ENCODE data around the gene RPS5.
"Not testable (repeated sequence)": the region's sequence is repeated elsewhere in the genome, so short reads cannot be mapped to it uniquely, and the experiment has no call there.

RPS5 gene

GRCh38 chr19:58398545-58398944, 11.5 kb downstream of the RPS5 start:
- TF ChIP-seq ZNF274 (IDR thresholded peaks at IDR 0.05; ENCODE audit: low read depth, low read length): no peak
- no peak overlapping the region for H3K4me3 ChIP-seq (ENCODE audit: low read length)

DNA sequence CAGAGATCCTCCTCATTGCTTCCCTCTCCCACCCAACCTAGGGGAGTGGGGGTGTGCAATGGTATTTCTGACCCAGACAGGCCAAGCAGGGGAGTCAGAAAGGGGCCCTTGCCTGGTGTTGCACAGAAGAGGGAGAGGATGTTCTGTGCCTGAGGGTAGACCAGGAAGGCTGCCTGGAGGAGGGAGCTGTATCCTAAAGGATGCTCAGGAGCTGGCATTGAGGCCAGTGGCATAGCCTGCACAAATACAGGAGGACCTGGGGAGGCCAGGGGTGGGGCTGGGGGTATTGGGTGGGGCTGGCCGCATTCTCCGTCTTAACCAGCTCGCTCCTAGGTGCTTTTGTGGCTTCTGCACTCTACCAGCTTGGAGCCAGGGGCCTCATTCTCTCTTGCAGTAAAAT, 12.8 kb downstream of the RPS5 start:
- no peak overlapping the region for H3K4me3 ChIP-seq (ENCODE audit: low read length)
- no peak for TF ChIP-seq ZNF274 (IDR thresholded peaks at IDR 0.05; ENCODE audit: low read depth, low read length)

GRCh38 chr19:58400316-58400915, 13.3 kb downstream of the RPS5 start:
- no peak for TF ChIP-seq ZNF274 (IDR thresholded peaks at IDR 0.05; ENCODE audit: low read depth, low read length)
- peak overlapping the region; percentile 48; the same call in 1 of the 2 replicates for H3K4me3 ChIP-seq (ENCODE audit: low read length)

DNA sequence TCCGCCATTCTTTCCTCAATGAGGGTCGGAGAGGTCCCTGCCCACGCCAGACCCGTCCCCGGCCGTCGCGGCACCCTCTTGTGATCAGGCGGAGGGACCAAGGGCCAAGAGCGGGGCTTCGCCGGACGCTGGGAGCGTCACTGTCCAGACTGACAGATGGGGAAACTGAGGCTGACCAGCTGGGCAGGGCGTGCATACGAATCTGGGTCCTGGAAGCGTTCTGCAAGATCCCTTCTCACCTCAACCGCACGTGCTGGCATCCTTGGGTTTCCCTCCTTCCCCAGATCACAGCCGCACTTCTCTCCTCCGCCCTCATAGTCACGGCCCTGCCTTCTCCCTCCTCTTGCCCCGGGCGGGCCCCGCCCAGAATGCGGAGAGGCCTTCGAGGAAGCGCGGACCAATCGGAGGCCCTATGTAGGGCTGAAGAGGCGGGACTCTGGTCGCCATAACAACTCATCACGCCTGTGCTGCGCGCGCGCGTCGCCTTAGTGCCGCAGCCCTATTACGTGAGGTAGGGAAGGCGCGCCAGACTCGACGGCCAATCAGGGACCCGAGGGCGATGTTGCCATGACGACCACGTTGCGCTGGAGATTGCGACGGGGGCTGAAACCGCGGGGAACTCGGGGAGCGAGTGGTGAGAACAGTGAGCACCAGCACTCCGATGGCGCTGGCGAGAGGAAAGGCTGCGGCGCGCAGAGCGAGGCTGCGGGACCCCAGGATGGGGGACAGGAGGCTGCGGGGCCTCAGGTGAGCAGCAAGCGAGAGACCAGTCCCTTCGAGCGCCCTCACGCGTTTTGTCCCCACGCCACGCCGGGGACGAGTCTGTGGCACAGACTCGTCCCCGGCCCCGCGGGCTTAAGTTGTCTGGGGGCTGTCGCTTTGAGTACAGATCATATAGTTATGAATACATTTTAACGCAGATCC, 14.1 kb downstream of the RPS5 start:
- no peak for TF ChIP-seq ZNF274 (IDR thresholded peaks at IDR 0.05; ENCODE audit: low read depth, low read length)
- H3K4me3 ChIP-seq (ENCODE audit: low read length): peak overlapping the region; percentile 65

DNA sequence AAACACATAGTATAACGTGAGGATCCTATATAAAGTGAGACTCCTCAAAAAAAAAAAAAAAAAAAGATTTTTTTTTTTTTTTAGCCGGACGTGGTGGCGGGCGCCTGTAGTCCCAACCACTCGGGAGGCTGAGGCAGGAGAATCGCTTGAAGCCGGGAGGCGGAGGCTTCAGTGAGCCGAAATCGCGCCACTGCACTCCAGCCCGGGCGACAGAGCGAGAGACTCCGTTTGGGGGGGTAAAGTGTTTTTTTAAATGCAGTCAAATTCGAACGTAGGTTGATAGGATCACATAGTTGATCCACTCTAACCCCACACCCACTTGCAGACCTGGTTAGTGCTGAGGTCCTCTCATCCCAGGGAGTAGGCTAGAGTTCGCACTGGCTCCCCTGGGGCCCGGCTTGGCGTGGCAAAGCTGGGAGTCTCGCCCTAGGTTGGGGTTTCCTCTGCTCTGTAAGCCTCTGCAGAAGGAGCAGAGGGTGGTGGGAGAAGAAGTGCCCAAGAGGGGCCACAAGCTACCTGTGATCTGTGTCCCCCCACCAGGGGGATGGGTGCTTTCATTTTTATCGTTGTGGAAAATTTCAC, 14.9 kb downstream of the RPS5 start:
- peak overlapping the region; percentile 65 for H3K4me3 ChIP-seq (ENCODE audit: low read length)
- TF ChIP-seq ZNF274 (IDR thresholded peaks at IDR 0.05; ENCODE audit: low read depth, low read length): no peak

- not testable (repeated sequence) for H3K4me3 ChIP-seq (ENCODE audit: low read length)
Observed at GRCh38 chr19:58403920-58404478, 16.9 kb downstream of the RPS5 start.

DNA sequence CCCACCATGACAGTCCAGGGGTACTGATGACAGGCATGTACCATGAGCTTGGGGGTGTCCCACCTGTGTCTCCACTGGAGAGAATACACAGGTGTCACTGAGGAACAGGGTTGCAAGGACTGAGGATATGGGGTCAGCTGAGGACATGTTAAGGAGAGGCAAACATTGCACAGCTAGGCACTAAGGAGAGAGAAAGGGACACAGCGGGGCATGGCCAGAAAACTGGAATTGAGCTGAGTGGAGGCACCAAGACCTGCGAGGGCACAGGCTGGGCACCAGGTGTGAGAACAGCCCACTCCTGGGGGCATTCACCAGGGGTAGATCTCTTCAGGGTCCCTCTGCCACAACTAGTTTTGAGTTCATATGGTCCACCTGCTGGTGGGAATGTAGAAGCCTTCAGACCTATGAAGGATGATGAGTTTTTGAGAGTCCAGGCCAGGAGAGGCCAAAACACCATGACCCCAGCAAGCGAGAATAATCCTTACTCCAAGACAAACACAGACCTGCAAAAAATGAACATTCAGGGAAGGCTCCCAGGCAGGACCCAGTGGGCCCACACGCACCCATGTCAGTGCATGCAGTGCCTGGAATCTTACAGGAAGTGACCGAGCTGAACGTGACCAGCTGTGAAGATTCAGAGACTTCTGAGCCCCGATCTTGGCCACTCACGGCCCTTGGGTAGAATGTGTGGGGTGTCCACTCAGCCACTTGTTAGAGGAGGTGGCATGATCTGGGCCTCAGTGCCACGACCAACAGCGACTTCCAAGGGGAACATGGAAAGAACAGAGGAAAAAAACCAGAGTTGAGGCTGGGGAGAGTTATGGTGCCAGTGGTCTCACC, 20.0 kb downstream of the RPS5 start:
- peak overlapping the region; percentile 80; the same call in 1 of the 2 replicates for H3K4me3 ChIP-seq (ENCODE audit: low read length)
- no peak for TF ChIP-seq ZNF274 (IDR thresholded peaks at IDR 0.05; ENCODE audit: low read depth, low read length)

- TF ChIP-seq ZNF274 (IDR thresholded peaks at IDR 0.05; ENCODE audit: low read depth, low read length): no peak
Observed at GRCh38 chr19:58407658-58408151, 20.6 kb downstream of the RPS5 start.

DNA sequence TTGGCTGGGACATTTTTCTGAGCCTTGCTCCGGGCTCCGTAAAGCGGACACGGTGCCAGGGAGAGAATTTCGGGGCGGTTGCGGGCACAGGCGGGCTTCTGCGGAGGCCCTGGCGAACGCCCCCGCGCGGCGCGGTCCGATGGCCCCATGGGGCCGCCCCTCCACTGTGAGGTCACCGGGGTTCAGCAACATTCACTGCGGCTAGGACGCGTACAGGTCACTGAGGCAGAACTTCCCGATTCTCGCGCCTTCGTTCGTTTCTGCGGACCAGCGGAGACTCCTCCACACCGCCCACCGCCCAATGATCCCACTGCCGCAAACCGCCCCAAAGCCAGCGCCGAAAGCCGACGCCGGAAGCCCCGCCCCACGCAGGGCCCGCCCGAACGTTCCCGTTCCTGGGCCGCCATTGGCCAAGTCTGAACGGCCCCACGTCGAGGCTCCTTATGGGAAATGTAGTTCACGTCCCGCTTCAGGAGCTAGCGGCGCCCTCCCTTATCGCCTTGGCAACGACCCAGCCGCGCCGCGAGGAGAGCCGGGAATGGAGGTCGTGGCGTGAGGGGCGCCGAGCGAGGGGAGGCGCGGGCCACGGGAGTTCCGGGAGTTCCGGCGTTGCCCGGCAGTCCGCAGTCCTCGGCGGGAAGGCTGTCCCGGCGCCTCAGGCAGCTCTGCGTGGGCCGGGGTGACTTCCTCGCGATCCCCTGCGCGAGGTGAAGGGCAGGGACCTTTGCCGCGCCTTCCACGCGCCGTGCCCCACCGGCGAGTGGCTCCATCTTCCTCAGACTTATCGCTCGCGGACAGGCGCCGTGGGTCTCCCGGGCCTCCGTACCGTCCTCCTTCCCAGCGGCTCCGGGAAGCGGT, 21.3 kb downstream of the RPS5 start, which contains the start of gene ZNF584:
ZNF584 (plus strand) TSS at position 498 of the 858 bp plus-strand sequence. CDS start 499 bp downstream, outside the sequence.
- TF ChIP-seq ZNF274 (IDR thresholded peaks at IDR 0.05; ENCODE audit: low read depth, low read length): no peak
- H3K4me3 ChIP-seq (ENCODE audit: low read length): peak within 1 kb of the TSS; percentile 80

More at GRCh38 chr19:58407658-58408151, 20.6 kb downstream of the RPS5 start:
- H3K4me3 ChIP-seq (ENCODE audit: low read length): peak overlapping the region; percentile 80

DNA sequence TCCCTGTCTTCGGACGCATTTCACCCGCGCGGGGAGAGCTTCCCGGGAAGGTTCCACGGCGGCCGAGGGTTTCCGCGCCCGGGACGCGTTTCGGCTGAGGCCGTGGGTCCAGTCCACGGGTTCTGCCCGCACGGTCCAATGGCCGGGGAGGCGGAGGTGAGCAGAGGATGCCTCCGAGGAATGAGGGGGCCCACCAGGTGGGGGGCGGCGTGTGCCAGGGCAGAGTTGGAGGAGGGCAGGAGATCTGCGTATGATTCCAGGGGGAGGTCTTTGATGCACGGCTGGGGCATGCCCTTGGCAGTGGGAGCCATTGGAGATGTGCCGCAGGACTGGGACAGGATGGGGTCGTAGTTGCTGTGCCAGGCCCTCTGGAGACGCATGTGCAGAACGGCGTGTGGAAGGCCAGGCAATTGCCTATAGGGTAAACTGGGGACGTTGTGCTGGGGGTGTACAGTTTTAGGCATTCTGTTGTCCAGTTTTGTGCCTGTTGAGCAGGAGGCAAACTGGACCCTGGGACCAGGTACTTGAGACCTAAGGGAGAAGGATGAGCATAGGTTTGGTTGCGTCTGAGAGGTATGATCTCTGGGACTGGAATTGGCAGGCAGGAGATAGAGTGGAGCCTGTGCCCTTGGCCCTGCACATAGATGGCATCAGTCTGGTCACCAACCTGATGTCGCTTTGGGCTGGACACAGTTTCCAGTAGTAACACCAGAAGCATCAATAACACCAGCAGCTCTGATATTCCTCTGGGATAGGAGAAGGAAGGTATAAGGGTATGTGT, 22.1 kb downstream of the RPS5 start:
- no peak for TF ChIP-seq ZNF274 (IDR thresholded peaks at IDR 0.05; ENCODE audit: low read depth, low read length)
- peak overlapping the region; percentile 80 for H3K4me3 ChIP-seq (ENCODE audit: low read length)

DNA sequence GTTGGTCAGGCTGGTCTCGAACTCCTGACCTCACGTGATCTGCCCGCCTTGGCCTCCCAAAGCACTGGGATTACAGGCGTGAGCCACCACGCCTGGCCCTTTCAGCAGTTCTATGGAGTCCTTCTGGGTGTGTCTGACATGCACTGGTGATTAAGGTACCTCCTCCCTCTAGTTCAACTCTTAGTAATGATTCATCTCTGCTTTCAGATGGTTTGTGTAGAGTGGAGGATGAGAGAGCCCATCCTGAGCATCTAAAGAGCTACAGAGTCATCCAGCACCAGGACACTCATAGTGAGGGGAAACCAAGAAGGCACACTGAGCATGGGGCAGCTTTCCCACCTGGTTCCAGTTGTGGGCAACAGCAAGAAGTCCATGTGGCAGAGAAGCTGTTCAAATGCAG, 29.5 kb downstream of the RPS5 start:
- no peak overlapping the region for H3K4me3 ChIP-seq (ENCODE audit: low read length)
- no peak for TF ChIP-seq ZNF274 (IDR thresholded peaks at IDR 0.05; ENCODE audit: low read depth, low read length)

GRCh38 chr19:58417071-58417470, 30.0 kb downstream of the RPS5 start:
- H3K4me3 ChIP-seq (ENCODE audit: low read length): no peak overlapping the region
- TF ChIP-seq ZNF274 (IDR thresholded peaks at IDR 0.05; ENCODE audit: low read depth, low read length): no peak

Measured in GM08714 (cell line).